Subcutaneous adipose tissue (tissue), 4 donors: ENCODE data around the gene SLIRP. TPM values are rescaled to one million over a fixed set of nuclear protein-coding genes. Genes with fewer than 3 reads are reported as not detected.

ENCODE experiments used
- total RNA-seq, 4 donors: library from RNA; depleted of rRNA; stranded (reverse); fragments of >200 nt; gene quantifications; one replicate each; pipeline ENCODE4 v1.1.0, GENCODE V29; 2016
- TF ChIP-seq, protein P1 (sequence below): fragments of 450-650 bp; IDR thresholded peaks from one replicate; pipeline ENCODE4 v1.5.1; 2016; ENCODE audit warnings: low read depth, mild to moderate bottlenecking, control low read depth, antibody characterized with exemption, moderate library complexity

The SLIRP gene
- total RNA-seq, 4 donors from 2014 or later, result 137 to 337 (median 191) TPM

DNA sequence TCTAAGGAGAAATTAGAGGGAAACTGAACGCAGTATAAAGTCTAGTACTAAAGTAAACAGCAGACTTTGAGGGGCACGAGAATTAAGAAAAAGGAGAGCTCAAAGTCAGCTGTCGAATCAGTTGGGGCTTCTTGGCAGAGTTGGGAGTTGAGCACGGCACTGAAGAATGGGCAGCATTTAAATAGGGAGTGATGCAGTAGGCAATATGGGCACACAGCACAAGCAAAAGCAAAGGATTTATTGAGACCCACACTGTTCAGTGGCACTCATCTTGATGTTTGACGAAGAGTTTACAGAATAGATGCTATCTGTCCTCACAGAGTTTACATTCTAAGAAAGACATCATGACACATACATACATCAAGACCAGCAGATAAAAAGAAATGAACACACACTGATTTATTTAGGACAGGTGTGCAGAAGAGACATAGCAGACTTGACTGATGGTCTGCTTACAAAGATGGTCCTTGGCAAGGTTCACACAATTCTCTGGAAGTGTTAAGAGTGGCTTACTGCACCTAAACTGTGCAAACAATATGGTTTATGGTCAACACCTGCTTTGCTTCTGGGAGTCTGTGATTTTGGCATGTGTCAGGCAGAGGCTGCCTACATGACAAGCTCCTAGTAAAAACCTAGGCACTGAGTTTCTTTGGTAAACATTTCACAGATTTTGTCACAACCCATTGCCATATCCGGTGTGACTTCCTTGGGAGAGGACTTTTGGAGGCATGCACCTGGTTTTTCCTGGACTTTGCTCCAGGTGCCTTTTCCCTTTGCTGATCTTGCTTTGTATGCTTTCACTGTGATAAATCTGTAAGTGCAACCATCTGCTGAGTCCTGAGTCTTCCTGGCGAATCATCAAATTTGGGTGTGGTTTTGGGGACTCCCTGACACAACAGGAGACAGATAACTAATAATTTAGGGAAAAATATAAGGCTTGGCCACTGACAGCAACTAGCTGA lies 26.4 kb upstream of the SLIRP start:
- TF ChIP-seq, protein P1, sequence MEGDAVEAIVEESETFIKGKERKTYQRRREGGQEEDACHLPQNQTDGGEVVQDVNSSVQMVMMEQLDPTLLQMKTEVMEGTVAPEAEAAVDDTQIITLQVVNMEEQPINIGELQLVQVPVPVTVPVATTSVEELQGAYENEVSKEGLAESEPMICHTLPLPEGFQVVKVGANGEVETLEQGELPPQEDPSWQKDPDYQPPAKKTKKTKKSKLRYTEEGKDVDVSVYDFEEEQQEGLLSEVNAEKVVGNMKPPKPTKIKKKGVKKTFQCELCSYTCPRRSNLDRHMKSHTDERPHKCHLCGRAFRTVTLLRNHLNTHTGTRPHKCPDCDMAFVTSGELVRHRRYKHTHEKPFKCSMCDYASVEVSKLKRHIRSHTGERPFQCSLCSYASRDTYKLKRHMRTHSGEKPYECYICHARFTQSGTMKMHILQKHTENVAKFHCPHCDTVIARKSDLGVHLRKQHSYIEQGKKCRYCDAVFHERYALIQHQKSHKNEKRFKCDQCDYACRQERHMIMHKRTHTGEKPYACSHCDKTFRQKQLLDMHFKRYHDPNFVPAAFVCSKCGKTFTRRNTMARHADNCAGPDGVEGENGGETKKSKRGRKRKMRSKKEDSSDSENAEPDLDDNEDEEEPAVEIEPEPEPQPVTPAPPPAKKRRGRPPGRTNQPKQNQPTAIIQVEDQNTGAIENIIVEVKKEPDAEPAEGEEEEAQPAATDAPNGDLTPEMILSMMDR, result no peak

GRCh38 chr14:77682158-77682553 lies 25.7 kb upstream of the SLIRP start:
- TF ChIP-seq, protein P1, result no peak

DNA sequence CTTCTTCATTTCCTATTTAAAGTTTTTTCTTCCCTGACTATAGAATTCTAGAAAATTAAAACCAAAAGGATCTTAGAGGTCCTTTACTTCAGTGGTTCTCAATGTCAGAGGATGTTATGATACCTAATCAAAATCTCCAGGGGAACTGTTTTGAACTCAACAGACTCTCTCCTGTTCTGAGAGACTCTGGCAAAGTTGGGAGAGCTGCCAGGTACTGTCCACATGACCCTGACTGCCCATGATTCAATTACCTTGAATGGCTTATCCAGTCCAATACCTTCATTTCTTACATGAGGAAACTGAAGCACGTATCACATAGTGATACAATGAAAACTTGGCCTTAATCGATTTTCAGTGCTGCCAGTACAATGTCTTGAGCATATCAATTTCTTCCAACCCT lies 16.6 kb upstream of the SLIRP start:
- TF ChIP-seq, protein P1, result no peak

GRCh38 chr14:77707355-77707723 lies 564 bp upstream of the SLIRP start:
- TF ChIP-seq, protein P1, result no peak

- TF ChIP-seq, protein P1, result no peak
These were observed 846 bp downstream of the SLIRP start for GRCh38 chr14:77708749-77709148.

DNA sequence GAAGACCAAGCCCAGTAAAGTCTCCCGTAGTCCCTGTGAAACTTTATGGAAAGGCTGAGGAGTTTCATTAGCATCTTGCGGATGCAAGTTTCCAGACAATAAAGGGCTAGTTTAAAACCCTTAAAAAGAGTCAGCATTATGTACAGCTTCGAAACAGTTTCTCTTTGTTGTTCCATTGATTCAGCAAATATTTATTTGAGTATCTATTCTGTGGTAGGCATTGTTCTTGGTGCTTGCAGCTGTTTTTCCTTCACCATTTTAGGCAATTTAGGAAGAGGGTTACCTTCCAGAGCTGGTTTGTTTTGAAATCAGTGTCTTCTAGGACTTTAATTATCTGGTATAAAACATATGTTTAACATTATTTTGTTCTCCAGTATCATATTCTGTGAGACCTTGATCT lies 1.5 kb downstream of the SLIRP start:
- TF ChIP-seq, protein P1, result no peak

DNA sequence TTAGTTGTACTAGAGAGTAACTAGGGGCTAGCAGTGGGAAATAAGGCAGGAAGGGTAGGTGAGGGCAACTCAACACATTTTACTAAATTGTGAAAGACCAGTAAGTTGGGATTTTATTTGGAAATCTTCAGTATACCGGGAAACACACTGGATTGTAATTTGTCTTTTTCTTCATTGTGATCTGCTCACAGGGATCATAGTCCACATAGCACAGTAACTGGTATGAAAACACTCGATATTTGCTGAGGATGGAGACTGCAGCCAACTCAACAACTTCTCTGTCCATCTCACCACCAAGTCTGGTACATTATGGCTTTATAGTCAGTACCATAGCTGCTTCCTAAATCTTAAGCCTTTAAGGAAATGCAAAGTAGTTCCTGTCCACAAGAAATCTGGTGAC lies 2.5 kb downstream of the SLIRP start:
- TF ChIP-seq, protein P1, result no peak
